GM12891 (cell line): ENCODE results near the gene FAT1.

ENCODE experiments used
- PAX5 ChIP-seq: IDR thresholded peaks from 2 replicates; pipeline ENCODE4 v1.6.1; 2011; ENCODE audit warnings: low read length, moderate library complexity, mild to moderate bottlenecking; ENCODE audit not compliant: insufficient read depth, severe bottlenecking
- POLR2A ChIP-seq: IDR thresholded peaks from 2 replicates; pipeline ENCODE4 v1.6.1; 2011; ENCODE audit warnings: low read depth, low read length, control low read depth
- POLR2AphosphoS5 ChIP-seq: IDR thresholded peaks from 2 replicates; pipeline ENCODE4 v1.6.1; 2011; ENCODE audit warnings: low read depth, low read length, control low read depth
- TAF1 ChIP-seq: IDR thresholded peaks from 2 replicates; pipeline ENCODE4 v1.6.1; 2011; ENCODE audit warnings: low read depth, low read length, control low read depth

DNA sequence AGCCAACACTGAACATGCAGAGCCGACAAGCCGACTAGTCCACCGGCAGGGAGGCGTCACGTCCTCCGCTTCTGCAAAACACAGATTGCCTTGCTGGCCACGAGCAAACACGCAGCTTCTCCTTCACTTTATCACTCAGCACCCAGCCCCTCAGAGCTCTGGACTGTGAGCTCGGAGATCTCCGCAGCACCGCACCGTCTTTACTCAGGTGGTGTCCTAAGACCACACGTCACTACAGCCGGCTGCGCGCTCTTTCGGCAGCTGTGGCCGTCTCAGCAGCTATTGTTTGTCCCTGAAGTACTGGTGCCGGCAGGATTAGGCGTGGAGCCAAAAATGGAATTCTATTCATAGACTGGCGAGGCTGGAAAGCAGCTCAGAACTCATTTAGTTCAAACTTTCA, 72.0 kb downstream of the FAT1 start:
- TF ChIP-seq POLR2A (no peak), POLR2AphosphoS5 (no peak), TAF1 (no peak), PAX5 (no peak)
